ENCODE results near the gene SMYD3. TPM values are rescaled to one million over a fixed set of nuclear protein-coding genes. Genes with fewer than 3 reads are reported as not detected.

The SMYD3 gene
- total and polyA plus RNA-seq, 9 donors = 10.8 to 24.0 (median 13.7) TPM

DNA sequence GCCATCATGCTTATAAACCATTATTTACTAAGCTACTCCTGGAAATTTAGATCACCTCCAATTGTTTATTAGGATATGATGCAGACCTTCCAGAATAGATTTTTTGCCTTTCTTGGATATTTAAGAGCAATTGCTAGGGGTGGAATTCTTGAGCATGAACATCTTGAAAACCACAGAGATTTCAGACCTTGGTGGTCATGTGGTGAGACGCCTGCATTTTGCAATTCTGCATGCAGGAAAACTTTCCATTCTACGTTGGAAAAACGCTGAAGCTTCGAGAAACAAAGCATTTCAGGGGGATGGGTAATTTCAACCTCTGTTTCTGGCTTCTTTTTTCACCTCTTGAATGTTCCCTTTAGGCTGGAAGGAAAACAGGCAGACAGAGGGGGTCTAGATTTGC, 756.0 kb downstream of the SMYD3 start:
- intact Hi-C loops (cut with DNase I) = no loop called here
- Histone ChIP-seq H3K36me3 (no peaks in the 10 kb centered on the region), H3K4me1 (ENCODE audit: insufficient read depth) (no peaks in the 10 kb centered on the region), H3K27ac (no peak overlapping the region), H3K9me3 (no peaks in the 10 kb centered on the region), H3K4me3 (no peak overlapping the region), H3K27me3 (no peaks in the 10 kb centered on the region)
- no peak for DNase-seq
- WGBS, 3 donors = 14 to 29% (median 24%) methylated on average over 4 of the region's 4 CpGs
- TF ChIP-seq POLR2A (IDR thresholded peaks at IDR 0.05) = no peak
- TF ChIP-seq, protein P1, sequence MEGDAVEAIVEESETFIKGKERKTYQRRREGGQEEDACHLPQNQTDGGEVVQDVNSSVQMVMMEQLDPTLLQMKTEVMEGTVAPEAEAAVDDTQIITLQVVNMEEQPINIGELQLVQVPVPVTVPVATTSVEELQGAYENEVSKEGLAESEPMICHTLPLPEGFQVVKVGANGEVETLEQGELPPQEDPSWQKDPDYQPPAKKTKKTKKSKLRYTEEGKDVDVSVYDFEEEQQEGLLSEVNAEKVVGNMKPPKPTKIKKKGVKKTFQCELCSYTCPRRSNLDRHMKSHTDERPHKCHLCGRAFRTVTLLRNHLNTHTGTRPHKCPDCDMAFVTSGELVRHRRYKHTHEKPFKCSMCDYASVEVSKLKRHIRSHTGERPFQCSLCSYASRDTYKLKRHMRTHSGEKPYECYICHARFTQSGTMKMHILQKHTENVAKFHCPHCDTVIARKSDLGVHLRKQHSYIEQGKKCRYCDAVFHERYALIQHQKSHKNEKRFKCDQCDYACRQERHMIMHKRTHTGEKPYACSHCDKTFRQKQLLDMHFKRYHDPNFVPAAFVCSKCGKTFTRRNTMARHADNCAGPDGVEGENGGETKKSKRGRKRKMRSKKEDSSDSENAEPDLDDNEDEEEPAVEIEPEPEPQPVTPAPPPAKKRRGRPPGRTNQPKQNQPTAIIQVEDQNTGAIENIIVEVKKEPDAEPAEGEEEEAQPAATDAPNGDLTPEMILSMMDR (IDR thresholded peaks at IDR 0.05) = no peak
- TF ChIP-seq EP300 (IDR thresholded peaks at IDR 0.05) = no peak

DNA sequence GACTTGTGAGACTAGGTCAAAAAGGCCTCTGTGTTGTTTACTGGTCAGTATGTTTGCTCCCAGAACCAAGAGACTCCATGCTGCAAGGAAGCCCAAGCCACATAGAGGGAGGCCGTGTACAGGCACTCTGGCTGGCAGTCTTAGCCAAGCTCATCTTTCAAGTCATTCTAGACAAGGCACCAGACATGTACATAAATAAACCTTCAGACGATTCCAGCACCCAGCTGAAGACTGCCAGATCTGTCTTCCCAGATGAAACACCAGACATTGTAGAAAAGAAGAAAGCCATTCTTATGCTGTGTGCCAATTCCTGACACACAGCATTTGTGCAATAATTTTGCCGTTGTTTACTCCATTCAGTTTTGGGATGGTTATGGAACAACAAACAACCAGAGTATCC, 756.8 kb downstream of the SMYD3 start:
- Histone ChIP-seq H3K27me3 (no peaks in the 10 kb centered on the region), H3K9me3 (no peaks in the 10 kb centered on the region), H3K27ac (no peak overlapping the region), H3K36me3 (no peaks in the 10 kb centered on the region), H3K4me3 (no peak overlapping the region), H3K4me1 (ENCODE audit: insufficient read depth) (no peaks in the 10 kb centered on the region)
- intact Hi-C loops (cut with DNase I) = no loop called here
- no peak for DNase-seq
- TF ChIP-seq POLR2A (IDR thresholded peaks at IDR 0.05) = no peak
- TF ChIP-seq, protein P1 (IDR thresholded peaks at IDR 0.05) = no peak
- no peak for TF ChIP-seq EP300 (IDR thresholded peaks at IDR 0.05)
- WGBS, 3 donors = 58 to 64% (median 62%) methylated on average over 3 of the region's 3 CpGs

DNA sequence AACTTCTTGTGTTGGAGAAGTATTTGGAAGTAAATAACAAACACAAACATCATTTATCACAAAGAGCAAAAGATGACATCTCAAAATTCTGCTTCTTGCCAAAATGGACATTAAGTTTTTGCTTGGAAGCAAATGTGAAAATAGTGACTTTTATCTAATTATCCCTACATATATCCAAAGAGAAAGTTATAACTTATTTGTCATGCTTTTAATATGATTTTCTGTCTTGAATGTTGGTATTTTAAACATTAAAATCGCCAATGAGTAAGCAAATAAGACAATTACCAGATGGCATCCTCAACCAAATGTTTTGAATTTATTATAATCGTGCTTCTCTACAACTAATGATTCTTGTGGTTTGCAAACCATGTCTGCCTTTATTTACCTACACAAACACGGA, 758.0 kb downstream of the SMYD3 start:
- intact Hi-C loops (cut with DNase I) = no loop called here
- no peak for DNase-seq
- Histone ChIP-seq H3K9me3 (no peaks in the 10 kb centered on the region), H3K4me3 (no peak overlapping the region), H3K27me3 (no peaks in the 10 kb centered on the region), H3K36me3 (no peaks in the 10 kb centered on the region), H3K27ac (no peak overlapping the region), H3K4me1 (ENCODE audit: insufficient read depth) (no peaks in the 10 kb centered on the region)
- TF ChIP-seq EP300 (IDR thresholded peaks at IDR 0.05) = no peak
- TF ChIP-seq POLR2A (IDR thresholded peaks at IDR 0.05) = no peak
- TF ChIP-seq, protein P1 (IDR thresholded peaks at IDR 0.05) = no peak
- WGBS, 3 donors = 86 to 89% (median 88%) methylated on average over 3 of the region's 3 CpGs

DNA sequence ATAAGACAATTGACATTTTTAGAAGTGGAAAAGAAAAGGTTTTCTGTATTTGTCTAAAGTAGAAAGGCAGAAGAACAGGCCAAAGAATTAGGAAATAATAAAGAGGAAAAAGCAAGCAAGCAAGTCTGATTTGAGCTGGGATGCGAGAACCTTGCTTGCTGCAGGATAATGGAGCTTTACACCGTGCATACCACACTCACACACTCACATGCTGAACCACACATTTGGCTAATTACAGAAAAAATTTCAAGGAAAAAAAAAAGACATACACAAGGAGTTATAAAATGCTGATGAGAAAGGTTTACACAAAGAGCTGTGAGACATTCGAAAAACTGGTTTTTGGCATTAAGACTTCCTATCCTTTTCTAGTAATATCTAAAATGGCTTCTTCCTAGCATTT, 758.4 kb downstream of the SMYD3 start:
- intact Hi-C loops (cut with DNase I) = no loop called here
- no peaks in the 10 kb centered on the region for H3K4me1 ChIP-seq (ENCODE audit: insufficient read depth)
- TF ChIP-seq EP300 (IDR thresholded peaks at IDR 0.05) (no peak), POLR2A (IDR thresholded peaks at IDR 0.05) (no peak)
- TF ChIP-seq, protein P1 (IDR thresholded peaks at IDR 0.05) = no peak
- no peaks in the 10 kb centered on the region for H3K27me3 ChIP-seq
- WGBS, 3 donors = 90 to 93% (median 91%) methylated on average over 3 of the region's 3 CpGs
- H3K27ac ChIP-seq = no peak overlapping the region
- no peaks in the 10 kb centered on the region for H3K9me3 ChIP-seq
- H3K36me3 ChIP-seq = no peaks in the 10 kb centered on the region
- no peak overlapping the region for H3K4me3 ChIP-seq
- no peak for DNase-seq

DNA sequence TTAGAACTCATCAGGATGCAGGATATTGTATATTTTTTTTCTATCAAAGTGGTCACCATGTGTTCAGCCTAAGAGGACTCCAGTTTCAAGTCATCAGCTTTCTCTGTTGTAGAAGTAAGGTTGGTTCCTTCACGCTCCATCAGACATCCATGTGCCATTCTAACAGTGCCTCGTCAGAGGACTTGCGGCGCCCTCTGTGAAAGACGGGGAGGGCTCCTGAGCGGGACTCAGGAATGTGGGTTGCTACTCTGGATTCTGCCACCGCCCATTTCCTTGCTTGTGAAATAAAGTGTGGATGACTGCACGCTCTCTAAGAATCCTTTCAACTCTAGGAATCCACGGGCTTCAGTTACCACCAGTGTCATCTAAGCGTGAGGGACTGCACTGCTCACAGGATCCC, 758.8 kb downstream of the SMYD3 start:
- TF ChIP-seq, protein P1 (IDR thresholded peaks at IDR 0.05) = no peak
- TF ChIP-seq POLR2A (IDR thresholded peaks at IDR 0.05) (no peak), EP300 (IDR thresholded peaks at IDR 0.05) (no peak)
- WGBS, 3 donors = 78 to 96% (median 85%) methylated on average over 10 of the region's 10 CpGs

More for the DNA sequence above, 758.8 kb downstream of the SMYD3 start:
- Histone ChIP-seq H3K4me1 (ENCODE audit: insufficient read depth) (no peaks in the 10 kb centered on the region), H3K36me3 (no peaks in the 10 kb centered on the region), H3K9me3 (no peaks in the 10 kb centered on the region), H3K27me3 (no peaks in the 10 kb centered on the region), H3K27ac (no peak overlapping the region), H3K4me3 (no peak overlapping the region)
- DNase-seq = no peak
- intact Hi-C loops (cut with DNase I) = no loop called here
